C4-2B (cell line): ENCODE results near the gene CEP83.

Source experiments
- ZFX ChIP-seq: fragments of 450-650 bp; IDR thresholded peaks from 2 replicates; pipeline ENCODE4 v1.6.1; 2017
- TF ChIP-seq, protein P1 (sequence below): fragments of 450-650 bp; conservative IDR thresholded peaks from 2 replicates; pipeline ENCODE4 v1.5.1; 2017; ENCODE audit warnings: mild to moderate bottlenecking

GRCh38 chr12:94488463-94488862 lies 28.8 kb upstream of the CEP83 start:
- TF ChIP-seq, protein P1, sequence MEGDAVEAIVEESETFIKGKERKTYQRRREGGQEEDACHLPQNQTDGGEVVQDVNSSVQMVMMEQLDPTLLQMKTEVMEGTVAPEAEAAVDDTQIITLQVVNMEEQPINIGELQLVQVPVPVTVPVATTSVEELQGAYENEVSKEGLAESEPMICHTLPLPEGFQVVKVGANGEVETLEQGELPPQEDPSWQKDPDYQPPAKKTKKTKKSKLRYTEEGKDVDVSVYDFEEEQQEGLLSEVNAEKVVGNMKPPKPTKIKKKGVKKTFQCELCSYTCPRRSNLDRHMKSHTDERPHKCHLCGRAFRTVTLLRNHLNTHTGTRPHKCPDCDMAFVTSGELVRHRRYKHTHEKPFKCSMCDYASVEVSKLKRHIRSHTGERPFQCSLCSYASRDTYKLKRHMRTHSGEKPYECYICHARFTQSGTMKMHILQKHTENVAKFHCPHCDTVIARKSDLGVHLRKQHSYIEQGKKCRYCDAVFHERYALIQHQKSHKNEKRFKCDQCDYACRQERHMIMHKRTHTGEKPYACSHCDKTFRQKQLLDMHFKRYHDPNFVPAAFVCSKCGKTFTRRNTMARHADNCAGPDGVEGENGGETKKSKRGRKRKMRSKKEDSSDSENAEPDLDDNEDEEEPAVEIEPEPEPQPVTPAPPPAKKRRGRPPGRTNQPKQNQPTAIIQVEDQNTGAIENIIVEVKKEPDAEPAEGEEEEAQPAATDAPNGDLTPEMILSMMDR, result no peak
- no peak for TF ChIP-seq ZFX
